C4-2B (cell line): ENCODE results near the gene LRPAP1.
"Not testable (repeated sequence)": the region's sequence is repeated elsewhere in the genome, so short reads cannot be mapped to it uniquely, and the experiment has no call there.

Source experiments
- ZFX ChIP-seq: fragments of 450-650 bp; IDR thresholded peaks from 2 replicates; pipeline ENCODE4 v1.6.1; 2017
- TF ChIP-seq, protein P1 (sequence below): fragments of 450-650 bp; conservative IDR thresholded peaks from 2 replicates; pipeline ENCODE4 v1.5.1; 2017; ENCODE audit warnings: mild to moderate bottlenecking

DNA sequence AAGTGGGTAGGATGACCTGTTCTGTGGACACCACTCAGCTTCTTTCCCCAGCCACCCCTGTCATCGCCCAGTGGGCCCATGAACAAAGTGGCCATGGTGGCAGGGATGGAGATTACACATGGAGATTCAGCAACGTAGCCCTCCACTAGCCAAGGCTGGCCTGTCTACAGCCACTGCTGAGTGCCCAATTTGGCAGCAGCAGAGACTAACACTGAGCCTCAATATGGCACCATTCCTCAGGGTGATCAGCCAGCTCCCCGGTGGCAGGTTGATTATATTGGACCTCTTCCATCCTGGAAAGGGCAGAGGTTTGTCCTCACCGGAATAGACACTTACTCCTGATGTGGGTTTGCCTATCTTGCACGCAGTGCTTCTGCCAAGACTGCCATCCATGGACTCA, 73.1 kb downstream of the LRPAP1 start:
- TF ChIP-seq, protein P1, sequence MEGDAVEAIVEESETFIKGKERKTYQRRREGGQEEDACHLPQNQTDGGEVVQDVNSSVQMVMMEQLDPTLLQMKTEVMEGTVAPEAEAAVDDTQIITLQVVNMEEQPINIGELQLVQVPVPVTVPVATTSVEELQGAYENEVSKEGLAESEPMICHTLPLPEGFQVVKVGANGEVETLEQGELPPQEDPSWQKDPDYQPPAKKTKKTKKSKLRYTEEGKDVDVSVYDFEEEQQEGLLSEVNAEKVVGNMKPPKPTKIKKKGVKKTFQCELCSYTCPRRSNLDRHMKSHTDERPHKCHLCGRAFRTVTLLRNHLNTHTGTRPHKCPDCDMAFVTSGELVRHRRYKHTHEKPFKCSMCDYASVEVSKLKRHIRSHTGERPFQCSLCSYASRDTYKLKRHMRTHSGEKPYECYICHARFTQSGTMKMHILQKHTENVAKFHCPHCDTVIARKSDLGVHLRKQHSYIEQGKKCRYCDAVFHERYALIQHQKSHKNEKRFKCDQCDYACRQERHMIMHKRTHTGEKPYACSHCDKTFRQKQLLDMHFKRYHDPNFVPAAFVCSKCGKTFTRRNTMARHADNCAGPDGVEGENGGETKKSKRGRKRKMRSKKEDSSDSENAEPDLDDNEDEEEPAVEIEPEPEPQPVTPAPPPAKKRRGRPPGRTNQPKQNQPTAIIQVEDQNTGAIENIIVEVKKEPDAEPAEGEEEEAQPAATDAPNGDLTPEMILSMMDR, result not testable (repeated sequence)
- not testable (repeated sequence) for TF ChIP-seq ZFX
